ENCODE measurements around the gene ATP13A3.

DNA sequence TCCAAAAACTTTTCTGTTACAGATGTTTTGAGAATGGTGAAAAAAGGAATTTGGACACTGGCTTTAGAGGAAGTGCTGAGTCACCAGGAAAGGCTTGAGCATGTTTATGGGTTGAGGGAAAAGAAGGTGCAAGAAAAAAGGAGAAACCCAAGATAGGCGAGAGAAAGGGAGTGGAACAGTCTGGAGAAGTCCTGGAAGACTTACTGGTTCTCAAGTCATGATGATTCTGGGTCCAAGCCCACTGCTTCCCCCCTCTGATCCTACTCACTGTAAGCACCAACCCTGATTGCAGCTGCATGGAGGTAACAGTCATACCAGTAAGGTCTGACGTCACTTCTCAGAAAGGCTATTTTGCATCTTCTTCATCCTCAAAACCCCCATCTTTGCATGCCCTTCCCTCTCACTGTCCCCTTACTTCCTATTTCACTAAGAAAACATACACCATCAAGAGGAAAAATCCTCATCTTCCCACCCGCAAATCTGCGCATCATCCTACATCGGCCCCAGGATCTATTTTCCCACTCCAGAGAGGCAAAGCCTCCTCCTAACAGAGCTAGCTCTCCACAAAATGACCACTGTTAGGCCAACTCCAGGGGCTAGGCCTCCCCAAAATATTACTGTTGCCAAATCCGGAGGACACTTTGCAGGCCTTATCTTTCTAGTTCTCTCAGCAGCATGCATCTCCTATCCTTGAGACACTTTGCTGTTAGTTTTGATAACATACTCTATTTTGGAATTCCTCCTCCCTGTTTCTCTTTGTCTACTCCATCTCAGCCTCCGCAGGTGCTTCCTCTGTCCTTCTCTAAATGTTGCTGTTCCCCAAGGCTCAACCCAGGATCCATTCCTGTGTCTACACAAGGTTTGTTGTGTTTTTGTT, 3.2 kb upstream of the ATP13A3 start:
- no peak for TF ChIP-seq CBX3 (IDR thresholded peaks at IDR 0.05; ENCODE audit: borderline replicate concordance in 1 of 2, low read length in 2 of 2)
- TF ChIP-seq NFIX (CRISPR knock-in tag; IDR thresholded peaks at IDR 0.05; ENCODE audit: low read depth), result no peak
- TF ChIP-seq EP300 (IDR thresholded peaks at IDR 0.05; ENCODE audit: low read length), result peak; percentile 40; the same call in 1 of the 2 replicates
- no peak for TF ChIP-seq SIN3A (IDR thresholded peaks at IDR 0.05; ENCODE audit: borderline replicate concordance in 2 of 2, control insufficient read depth in 1 of 2, low read depth in 2 of 2, low read length in 2 of 2)
